Fibroblast of skin of right quadriceps (primary cell): ENCODE data around the gene ERBB4.

Experiments used
- DNase-seq: peaks from one replicate; pipeline ENCODE4 v3.0.0-alpha.2; 2013

ERBB4 gene

DNA sequence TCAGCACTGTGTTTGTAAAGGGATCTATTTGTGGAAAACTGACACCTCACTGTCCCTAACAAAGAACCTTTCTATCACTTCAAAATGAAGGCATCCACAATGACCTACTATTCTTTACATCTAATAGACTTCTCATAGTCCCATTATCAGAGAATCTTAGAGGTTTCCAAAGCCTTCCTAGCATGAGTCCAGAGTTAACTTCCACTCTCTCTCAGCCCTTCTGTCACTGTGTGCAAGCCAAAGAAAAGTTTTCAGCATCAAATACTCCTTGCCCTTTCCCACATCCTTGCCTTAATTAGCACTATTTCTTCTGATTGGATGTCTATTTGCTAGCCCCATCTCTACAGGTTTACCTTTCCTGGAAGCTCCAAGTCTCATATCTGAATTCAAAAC is 178.5 kb downstream of the ERBB4 start:
- DNase-seq: no peak

DNA sequence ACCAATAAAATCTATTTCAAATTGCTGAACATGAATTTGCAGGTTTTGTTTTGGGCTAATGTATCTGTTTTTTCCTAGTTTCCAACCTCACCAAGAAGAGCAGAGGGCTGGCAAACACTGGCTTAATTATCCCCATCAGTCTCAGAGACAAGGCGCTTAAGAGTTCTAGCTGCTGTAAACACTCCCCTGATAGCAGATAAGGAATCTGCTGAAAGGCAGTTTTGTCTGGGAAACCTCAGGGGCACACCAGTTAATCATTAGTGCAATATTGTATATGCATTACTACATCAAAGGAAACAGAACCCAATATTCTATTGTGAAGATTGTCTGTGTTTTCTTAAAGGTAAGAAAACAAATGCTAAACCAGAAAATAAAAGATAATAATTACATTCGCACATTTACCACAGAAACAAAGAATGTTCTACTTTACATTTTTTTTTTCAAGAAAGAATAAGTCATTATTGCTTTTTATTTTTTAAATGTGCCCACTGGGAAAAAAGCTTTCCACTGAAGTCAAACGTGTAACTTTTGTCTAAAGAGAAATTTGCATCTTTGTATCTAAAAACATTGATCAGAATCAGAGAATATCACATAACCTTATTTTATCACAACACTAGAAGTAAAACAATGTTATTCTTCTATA is 179.1 kb downstream of the ERBB4 start:
- DNase-seq: no peak

DNA sequence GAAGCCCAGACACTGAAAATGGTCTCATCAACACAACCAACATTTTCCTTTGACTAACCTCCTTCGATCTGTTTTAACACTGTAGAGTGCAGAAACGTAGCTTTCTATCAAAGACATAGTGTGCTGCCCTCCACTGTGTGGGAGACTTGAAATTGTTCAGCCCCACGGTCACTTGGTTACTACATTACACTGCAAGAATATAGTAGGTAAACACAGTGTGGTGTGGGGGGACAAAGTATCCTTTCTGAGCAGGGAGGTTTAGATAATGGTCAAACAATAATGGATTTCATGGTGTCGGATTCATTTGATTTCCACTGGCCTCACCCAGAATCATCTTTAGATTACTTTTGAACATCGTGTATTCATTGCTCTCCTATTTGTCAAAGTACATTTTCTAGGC is 181.0 kb downstream of the ERBB4 start:
- DNase-seq: no peak

DNA sequence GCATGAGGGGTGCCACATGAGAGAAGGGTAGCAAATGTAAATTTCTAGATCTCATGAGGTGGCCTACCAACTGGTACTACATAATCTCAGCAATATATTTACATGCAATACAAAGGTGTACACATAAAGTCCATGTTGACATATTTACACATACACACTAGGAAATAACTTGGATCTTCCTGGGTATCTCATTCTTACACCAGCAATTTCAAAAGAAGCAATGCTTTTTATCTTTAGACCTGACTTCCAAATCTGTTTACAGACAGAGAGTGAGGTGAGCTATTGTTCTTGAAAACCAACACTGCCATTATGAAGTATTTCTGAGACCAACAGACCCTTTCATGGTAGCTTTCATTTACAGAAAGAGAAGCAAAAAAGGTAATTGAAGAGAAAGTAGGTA is 184.2 kb downstream of the ERBB4 start:
- DNase-seq: no peak

DNA sequence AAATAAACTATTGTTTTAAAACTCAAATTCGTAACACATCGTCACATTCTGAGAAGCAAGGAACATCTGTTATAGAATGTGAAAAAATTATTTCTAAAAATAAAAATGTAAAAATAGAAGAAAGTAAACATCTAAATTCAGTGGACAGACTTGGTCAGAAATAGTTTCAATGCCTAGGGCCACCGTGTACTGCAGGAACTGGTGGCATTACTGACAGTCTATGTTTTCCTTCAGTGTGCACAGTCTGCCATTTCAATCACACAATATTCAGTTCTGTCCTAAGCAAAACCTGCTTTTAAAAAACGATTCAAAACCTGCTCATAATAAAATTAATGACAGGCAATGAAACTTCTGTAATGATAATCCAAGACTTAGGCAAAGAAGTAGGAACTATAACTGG is 190.1 kb downstream of the ERBB4 start:
- no peak for DNase-seq

DNA sequence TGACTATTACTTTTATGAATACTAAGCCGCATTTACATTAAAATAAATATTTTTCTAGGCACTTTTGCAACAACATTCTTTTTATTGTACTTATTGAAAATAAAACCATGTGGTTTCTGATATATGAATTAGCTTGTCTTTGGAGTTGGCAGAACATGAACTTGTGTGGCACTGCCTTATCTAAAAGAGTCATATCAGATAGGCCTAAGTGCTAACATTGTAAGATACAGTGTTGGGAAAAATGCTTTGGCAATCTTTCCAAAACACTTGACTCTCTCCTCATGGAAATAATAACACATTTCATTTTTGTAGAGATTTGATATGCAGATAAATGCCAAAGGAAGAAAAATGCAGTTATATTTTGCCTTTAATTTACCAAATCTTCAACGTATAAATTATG is 191.7 kb downstream of the ERBB4 start:
- DNase-seq: no peak

DNA sequence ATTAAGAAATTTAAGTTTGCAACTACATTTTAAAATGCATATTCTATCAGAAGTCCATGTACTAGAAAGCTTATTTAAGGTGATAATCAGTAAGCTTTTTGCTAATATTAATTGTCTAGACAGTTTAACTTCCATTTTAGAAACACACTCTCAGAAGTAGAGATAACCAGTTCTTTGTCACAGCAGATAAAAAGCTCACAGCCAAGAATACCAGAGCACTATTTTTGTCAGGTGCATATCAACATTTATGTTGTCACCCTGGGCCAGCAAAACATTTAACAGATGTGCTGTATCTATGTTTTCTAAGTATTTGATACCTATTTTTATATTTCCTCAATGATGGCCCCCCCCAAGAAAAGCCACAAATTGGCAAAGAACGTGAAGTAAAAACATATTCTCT is 192.6 kb downstream of the ERBB4 start:
- DNase-seq: no peak

DNA sequence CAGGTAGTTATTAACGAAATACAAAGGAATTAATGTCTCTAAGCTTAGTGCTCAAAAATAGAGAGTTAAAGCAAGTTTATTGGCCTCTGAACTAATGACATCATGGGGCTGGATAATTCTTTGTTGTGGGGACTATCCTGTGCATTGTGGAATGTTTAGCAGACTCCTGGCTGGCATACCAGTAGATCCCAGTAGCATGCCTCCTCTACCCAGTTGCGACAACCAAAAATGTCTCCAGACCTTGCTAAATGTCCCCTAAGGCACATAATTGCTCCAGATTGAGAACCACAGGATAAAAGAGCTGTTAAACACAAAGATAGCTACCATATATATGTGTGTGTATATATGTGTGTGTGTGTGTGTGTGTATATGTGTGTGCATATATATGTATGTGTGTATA is 194.5 kb downstream of the ERBB4 start:
- no peak for DNase-seq

DNA sequence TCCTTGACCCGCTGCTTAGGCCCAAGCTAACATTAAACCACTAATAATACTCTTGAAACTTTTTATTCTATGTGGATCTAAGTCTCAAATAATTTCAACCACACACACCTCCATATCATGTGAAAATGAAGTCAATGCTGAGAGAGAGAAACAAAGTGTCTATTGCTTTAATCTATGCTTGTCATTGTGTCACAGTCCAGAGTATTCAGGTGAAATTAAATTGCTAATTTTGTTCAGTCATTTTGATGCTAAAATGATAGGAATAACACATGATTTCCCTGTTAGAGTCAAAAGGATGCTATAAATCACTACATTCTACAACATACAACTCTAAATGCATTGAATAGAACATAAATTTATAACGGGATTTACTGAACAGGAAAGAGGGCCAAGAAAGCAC is 195.4 kb downstream of the ERBB4 start:
- no peak for DNase-seq

DNA sequence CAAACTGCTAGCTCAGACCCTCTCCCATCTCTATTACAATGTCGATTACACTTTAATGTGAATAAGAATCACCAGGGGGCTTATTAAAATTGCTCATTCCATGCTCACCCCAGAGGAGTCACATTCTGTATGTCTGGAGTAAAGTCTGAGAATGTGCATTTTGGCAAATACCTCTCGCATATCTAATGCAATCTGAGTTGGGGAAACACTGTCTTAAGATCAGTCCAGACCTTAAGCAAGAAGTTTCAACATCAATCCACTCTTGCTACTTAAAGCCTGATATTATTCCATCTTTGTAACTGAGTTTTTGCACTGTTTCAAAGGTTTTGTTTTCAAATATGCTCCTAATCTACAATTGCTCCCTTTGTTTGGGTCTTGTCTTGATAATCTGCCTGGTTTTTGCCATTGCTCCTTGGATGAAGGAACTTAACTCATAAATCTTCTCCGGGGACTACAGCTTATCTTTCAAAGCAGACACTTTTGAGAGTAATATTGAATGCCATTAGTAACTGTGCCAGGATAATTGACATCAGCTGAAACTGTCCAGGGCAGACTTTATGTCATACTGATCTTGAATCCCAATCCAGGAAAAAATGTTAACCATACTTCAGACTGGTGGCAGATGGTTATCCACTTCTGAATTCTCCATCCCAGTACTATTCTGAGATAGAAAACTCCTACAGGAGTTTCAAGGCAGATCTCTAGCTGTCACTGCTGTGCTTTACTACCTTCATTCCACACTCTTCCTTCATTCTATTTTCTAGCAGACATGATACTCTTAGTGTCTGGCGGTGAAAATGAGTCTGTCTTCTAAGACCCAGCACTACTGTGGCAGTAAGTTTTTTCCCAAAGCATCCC is 200.9 kb downstream of the ERBB4 start:
- no peak for DNase-seq

DNA sequence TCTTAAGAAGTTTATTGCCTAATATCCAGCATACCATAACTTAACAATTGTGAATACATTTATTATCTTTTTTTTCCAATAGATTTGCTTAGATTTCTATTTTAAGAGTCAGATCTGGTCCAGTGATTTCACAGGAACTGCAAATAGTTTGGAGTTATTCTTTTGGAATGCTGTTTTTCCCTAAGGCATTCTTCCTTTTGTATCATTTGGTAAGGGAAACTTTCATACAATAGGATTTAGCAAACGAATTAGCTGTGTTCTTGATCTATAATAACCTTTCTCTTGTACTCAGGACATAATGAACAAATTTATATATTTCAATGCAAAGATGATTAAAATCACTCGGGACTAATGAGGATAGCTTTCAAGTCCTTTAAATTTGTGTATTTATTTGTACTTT is 201.6 kb downstream of the ERBB4 start:
- DNase-seq: peak; percentile 1

DNA sequence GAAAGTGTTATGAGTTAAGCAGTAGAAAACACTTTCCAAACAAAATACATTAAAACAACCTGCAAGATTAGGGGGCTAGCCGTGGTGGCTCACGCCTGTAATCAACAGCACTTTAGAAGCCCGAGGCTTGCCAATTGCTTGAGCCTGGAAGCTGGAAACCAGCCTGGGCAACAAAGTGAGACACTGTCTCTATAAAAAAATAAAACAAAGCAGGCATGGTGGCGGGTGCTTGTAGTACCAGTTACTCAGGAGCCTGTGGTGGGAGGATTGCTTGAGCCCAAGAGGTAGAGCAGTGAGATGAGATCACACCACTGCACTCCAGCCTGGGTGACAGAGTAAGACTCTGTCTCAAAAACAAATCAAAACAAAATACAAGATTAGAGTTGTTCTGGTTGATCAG is 208.3 kb downstream of the ERBB4 start:
- DNase-seq: no peak

DNA sequence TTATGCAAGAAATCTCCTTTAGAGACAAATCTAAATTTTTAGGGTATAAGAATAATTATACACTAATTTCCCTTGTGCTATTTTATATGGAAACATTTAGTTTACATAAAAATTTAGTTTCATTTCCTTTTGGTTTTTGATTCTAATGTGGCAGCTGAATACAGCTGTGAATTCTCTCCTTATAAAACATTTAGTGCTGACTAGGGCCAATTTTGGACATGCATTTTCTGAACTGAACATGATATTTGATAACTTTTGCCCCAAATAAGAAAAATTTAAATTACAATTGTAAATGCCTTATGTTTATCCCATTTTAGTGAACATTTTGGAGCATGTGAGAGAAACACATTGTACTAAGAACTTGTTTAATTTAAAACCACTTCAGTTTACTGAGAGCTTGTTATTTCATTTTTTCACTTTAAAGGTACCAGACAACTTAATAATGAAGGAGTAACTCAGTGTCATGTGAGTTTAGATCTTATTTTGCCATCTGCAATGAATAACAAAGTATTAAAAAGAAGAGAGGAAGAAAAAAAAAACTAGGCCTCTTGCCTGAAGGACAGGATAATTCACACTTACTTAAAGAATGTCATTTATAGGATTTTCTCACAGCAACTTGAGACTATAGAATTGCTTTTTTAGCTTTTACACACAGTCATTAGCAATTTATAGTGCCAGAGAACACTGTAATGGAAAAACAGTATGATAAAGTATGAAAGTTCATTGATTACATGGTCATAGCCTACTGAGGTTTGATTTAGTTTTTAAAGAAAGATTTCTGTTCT is 209.7 kb downstream of the ERBB4 start:
- no peak for DNase-seq

DNA sequence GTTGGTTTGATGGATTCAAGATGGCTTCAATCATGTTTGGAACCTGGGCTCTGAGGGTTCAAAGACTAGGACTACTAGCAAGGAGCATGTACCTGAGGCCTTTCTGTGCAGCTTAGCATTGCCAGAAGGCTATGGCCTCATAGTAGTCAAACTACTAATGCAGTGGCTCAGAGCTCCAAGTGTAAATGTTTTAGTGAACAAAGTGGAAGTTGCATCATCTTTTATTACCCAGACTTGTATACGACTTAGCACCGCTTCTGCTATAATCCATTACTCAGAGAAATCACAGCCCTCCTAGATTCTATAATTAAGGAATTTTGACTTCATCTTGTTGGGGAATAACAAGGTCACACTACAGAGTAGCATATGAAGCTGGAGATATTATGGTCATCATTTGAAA is 210.5 kb downstream of the ERBB4 start:
- peak; percentile 1 for DNase-seq

DNA sequence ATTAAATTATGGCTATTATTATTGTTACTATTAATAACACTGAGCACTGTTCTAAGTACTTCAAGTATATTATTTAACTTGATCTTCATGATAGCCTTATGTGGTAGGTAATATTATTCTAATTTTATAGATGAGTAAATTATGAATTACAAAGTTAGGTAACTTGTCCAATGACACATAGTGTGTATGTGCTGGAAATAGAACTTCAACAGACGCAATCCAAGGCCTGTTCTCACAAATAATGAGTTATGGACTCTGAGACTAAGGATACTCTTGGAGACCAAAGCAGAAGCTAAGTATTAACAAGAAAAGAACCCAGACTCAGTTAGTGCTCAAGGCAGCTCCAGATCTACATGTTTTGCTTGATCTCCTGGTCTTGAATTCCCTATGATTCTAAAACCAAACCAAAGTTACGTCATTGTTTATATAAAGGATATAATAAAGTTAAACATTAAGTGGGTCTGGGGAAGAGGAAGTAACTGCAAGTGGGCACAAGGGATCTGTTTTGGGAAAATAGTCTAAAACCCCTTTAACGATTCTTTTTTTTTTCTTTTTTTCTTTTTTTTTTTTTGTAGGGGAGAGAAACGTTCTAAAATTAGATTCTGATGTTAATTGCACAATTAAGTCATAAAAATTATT is 211.3 kb downstream of the ERBB4 start:
- DNase-seq: no peak

DNA sequence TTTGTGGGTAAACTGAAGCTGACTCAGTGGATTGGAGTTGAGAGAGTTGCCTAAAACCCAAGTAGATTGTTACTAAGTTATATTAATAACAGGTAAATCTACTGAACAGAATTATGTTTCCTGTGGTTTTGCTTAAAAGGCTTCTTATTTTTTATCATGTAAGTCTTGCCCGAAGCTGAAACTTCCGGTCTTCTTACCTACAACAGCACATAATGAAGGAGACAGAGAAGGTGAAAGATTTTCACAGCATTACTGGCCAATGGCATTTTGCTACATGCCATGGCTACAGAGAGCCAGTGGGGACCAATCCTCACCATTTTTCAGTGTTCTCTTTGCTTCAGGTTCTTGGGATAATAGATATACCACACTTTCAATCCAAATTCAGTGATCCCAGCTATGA is 220.0 kb downstream of the ERBB4 start:
- DNase-seq: no peak

DNA sequence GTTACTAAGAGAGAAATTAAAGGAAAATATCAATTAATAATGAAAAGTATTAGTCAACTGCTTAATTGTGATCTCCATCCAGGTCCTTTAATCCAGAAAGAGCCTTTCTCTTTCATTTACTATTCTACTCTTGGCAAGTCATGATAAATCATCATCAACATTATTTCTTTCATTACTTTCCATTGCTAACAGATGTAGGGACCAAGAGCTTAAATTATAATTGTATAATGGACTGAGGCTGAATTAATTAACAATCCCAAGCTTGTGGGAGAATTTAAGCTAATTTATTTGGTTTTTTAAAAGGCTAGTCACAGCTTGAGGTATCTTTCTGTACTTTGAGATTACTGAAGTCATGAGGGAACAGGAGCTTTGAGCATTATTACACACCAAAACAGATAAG is 223.9 kb downstream of the ERBB4 start:
- no peak for DNase-seq

DNA sequence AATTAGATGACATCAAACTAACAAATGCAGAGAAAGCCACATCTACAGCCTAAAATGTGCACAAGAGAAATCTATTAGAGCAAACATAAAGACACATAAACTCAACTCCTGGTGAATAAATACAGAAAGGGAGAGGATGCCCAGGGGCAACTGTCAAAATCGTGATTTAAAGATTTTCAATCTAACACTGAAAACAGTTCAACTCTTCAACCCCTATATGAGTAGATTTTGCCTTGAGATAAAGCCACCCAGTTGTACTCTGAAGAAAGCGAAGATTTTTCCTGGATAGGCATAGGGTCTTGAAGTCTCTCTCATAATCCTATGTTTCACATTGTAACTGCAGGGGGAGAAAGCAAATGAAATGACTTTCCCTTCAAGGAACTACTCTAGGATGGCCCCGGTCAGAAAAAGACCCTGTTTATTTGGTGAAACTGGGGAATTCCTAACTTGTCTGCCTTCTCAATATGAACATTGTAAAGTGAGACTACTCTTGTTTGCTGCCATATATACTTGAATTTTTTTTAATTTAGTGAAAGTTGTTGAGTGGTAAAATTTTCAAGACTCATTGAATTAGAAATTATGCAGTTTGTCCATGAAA is 226.7 kb downstream of the ERBB4 start:
- DNase-seq: no peak

DNA sequence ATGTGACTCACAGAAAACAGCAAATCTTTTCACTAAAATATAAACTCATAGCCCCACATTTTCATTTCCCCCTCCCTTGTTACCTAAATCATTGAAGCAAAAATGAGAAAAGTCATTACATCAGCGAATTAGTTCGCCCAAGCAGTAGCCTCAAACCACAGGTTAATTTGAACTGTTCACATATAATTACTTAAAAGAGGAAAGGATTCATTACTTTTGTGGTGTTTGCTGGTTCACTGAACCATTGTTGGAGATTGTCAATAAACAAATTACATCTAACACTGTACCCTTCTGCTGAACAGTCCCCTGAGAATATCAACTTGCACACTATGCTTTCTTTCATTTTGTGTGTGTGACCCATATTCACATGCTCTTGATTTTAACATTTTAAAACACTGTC is 238.7 kb downstream of the ERBB4 start:
- no peak for DNase-seq

DNA sequence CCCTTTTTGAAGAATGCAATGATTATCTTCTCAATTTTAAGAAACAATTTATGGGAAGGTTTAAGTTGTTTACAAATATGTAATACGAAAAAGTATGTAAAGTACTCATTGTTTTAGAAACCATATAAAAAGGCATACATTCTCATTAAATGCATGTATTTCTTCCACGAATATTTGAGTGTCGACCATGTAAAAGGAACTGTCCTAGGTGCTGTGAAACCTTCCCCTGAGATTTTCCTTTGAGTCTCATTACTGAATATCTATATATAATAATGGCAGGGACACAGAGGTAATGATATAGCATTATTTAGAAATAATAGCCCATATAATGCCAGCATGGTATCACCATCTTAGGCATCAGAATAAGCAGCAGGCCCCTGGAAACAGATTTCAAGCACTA is 239.3 kb downstream of the ERBB4 start:
- DNase-seq: no peak

DNA sequence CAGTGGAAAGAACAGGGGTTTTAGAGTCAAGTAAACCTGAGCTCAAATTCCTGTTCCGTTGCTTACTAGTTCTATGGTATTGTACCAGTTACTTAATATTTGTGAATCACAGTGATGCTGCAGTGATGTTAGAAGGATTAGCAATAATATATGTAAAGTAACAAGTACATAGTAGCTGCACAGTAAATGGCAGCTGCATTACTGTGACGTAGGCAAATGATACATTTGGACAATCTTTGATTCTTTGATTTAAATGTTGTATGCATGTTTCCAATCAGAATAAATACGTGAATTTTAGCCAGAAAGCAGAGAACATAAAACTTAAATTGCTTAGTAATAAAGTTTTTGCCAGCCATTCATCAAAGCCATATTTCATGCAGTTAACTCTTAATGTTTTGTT is 243.0 kb downstream of the ERBB4 start:
- DNase-seq: no peak

DNA sequence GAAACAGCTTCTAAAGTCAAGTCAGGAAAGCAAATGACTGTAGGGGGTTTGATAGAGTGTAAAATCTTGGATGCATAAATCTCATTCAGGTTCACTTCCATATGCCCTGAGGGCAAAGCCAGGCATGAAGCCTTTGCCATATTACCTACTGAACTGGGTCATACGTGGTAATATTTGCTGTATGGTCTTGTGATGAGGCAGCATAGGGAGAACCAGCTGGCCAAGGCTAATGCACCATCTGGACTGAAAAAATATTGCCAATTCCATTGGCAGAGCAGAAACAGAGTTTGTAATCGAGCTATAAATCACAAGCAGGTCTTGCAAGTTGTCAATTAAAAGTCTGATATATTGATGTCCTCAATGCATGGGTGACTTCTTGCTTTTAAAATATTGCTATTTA is 243.8 kb downstream of the ERBB4 start:
- no peak for DNase-seq

DNA sequence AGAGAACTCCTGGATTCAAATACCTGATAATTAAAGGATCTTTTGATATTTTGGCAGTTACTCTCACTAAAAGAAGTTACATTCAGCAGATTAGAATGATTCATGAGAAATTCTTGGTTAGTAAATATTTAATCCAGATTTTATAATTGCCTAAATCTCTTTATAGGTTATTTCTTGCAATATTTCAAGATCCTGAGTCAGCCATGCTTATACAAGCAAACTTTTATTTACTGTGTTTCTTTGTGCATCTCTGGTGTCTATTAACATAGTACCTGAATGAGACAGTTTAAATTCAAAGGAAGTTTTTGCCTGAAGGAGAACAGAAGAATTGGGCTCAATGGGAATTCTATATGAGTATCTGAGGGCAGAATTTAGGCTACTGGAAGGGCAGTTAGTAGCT is 249.3 kb downstream of the ERBB4 start:
- DNase-seq: no peak
